CD4-positive, alpha-beta T cell (primary cell): ENCODE results near the gene GSTM4. TPM values are rescaled to one million over a fixed set of nuclear protein-coding genes. Genes with fewer than 3 reads are reported as not detected.

Experiments
- ATAC-seq: fragments of 200-7000 bp; cut with Tn5 transposase; one replicate; pipeline ENCODE4 v1.10.0; 2022; ENCODE audit warnings: mild to moderate bottlenecking; ENCODE audit not compliant: poor library complexity
- CTCF ChIA-PET: fragments of 350-600 bp; sonication (Branson Sonifier 250); formaldehyde crosslinking; loops from one replicate; lab custom pipeline; 2021; ENCODE audit warnings: antibody characterized with exemption, inconsistent platforms; lab: Charles Lee
- POLR2A ChIA-PET: fragments of 350-600 bp; sonication (Branson Sonifier 250); formaldehyde crosslinking; loops from one replicate; lab custom pipeline; 2021; ENCODE audit warnings: antibody characterized with exemption, inconsistent platforms; lab: Charles Lee
- DNase-seq, 14 experiments: peaks; one replicate each; pipeline ENCODE4 v3.0.0-alpha.2; 2013 to 2020; ENCODE audit warnings: mixed read lengths in 2 of 14
- H3K27ac ChIP-seq, 2 donors: one replicate each; pipeline versions ENCODE4 v1.5.1 to v1.7.0; 2013; ENCODE audit warnings: low read length in 2 of 2, low read depth in 1 of 2, mild to moderate bottlenecking in 1 of 2
- H3K27me3 ChIP-seq, 2 experiments: 1 replicate in 1 of 2; 2 replicates in 1 of 2; pipeline versions ENCODE4 v1.6.1 to v1.7.0; 2013; ENCODE audit warnings: low read length in 2 of 2, control low read depth in 1 of 2, mild to moderate bottlenecking in 1 of 2, moderate library complexity in 1 of 2; ENCODE audit not compliant: insufficient read depth in 2 of 2, control insufficient read depth in 1 of 2
- H3K36me3 ChIP-seq: one replicate; pipeline ENCODE4 v1.6.1; 2013; ENCODE audit warnings: low read length, control low read depth; ENCODE audit not compliant: insufficient read depth
- H3K4me1 ChIP-seq: one replicate; pipeline ENCODE4 v1.6.1; 2013; ENCODE audit warnings: low read length, control low read depth; ENCODE audit not compliant: insufficient read depth
- H3K4me3 ChIP-seq: one replicate; pipeline ENCODE4 v1.5.1; 2013; ENCODE audit warnings: mild to moderate bottlenecking, low read length, moderate library complexity
- H3K9me3 ChIP-seq, 2 experiments: 1 replicate in 1 of 2; 2 replicates in 1 of 2; pipeline versions ENCODE4 v1.6.1 to v1.7.0; 2013; ENCODE audit warnings: low read length in 2 of 2, mild to moderate bottlenecking in 2 of 2, control low read depth in 1 of 2, moderate library complexity in 1 of 2; ENCODE audit not compliant: control insufficient read depth in 1 of 2, insufficient read depth in 1 of 2
- H3K27ac Mint-ChIP-seq: one replicate; pipeline ENCODE4 v1.8.0; 2020; ENCODE audit warnings: mixed read lengths
- H3K27me3 Mint-ChIP-seq: one replicate; pipeline ENCODE4 v1.8.0; 2021; ENCODE audit warnings: mixed read lengths
- H3K36me3 Mint-ChIP-seq: one replicate; pipeline ENCODE4 v1.8.0; 2021; ENCODE audit warnings: low read depth, mixed read lengths
- H3K4me1 Mint-ChIP-seq: one replicate; pipeline ENCODE4 v1.8.0; 2021; ENCODE audit warnings: low read depth, mixed read lengths
- H3K4me3 Mint-ChIP-seq: one replicate; pipeline ENCODE4 v1.8.0; 2020; ENCODE audit warnings: mild to moderate bottlenecking, mixed read lengths
- H3K9me3 Mint-ChIP-seq: one replicate; pipeline ENCODE4 v1.8.0; 2020; ENCODE audit warnings: mixed read lengths
- CTCF ChIP-seq: fragments of 200-600 bp; IDR thresholded peaks from one replicate; pipeline ENCODE4 v1.8.0; 2022; ENCODE audit warnings: antibody characterized with exemption, mild to moderate bottlenecking
- intact Hi-C, 2 experiments: fragments of 100-400 bp; cut with DNase I in 1 of 2; cut with micrococcal nuclease in 1 of 2; formaldehyde crosslinking; loops; one replicate each; pipeline versions ENCODE4 v1.15.1 to v1.9.0; 2023 to 2025; cut with DNase I, micrococcal nuclease
- total RNA-seq, 174 experiments: library from RNA in 2 of 174; stranded (reverse) in 2 of 174; gene quantifications; one replicate each; pipeline ENCODE4 v1.2.3 and lab custom pipeline; 2021 to 2026

GSTM4 gene
- total RNA-seq, 2 experiments from 2014 or later: 17.7 to 20.7 TPM

- peaks cover 16% of the 10 kb centered on the region for H3K4me1 ChIP-seq
- no peaks in the 10 kb centered on the region for H3K9me3 ChIP-seq
- Mint-ChIP-seq H3K4me3 (peak overlapping the region; percentile 98), H3K27me3 (no peaks in the 10 kb centered on the region), H3K9me3 (no peaks in the 10 kb centered on the region), H3K36me3 (peaks cover 54% of the 10 kb centered on the region), H3K4me1 (peaks cover 41% of the 10 kb centered on the region), H3K27ac (peak overlapping the region; percentile 20)
- CTCF ChIA-PET: interaction anchor here (1.3 to 2.8 kb wide), 2 partner anchors 18 to 326 kb away, joined by 4 to 10 read pairs; partner anchors contain the start of gene AHCYL1
- ATAC-seq: no peak
- H3K36me3 ChIP-seq: no peaks in the 10 kb centered on the region
- H3K27ac ChIP-seq: no peak overlapping the region
- H3K4me3 ChIP-seq: no peak overlapping the region
- no peak for TF ChIP-seq CTCF
- intact Hi-C loops: no loop called here
- DNase-seq: no peak
- POLR2A ChIA-PET: interaction anchor here (0.7 kb wide), 1 partner anchor 109 kb away, joined by 3 read pairs; no protein-coding TSS in a partner anchor
- no peaks in the 10 kb centered on the region for H3K27me3 ChIP-seq
Measured at GRCh38 chr1:109657970-109658369, 2.1 kb downstream of the GSTM4 start.

- Histone ChIP-seq H3K27me3 (no peaks in the 10 kb centered on the region), H3K4me1 (peaks cover 16% of the 10 kb centered on the region), H3K27ac (no peak overlapping the region), H3K36me3 (no peaks in the 10 kb centered on the region), H3K4me3 (no peak overlapping the region), H3K9me3 (no peaks in the 10 kb centered on the region)
- intact Hi-C loops: no loop called here
- Mint-ChIP-seq H3K36me3 (peaks cover 54% of the 10 kb centered on the region), H3K4me1 (peaks cover 41% of the 10 kb centered on the region), H3K4me3 (peak overlapping the region; percentile 72), H3K27ac (peak overlapping the region; percentile 20), H3K9me3 (no peaks in the 10 kb centered on the region), H3K27me3 (no peaks in the 10 kb centered on the region)
- TF ChIP-seq CTCF: no peak
- ChIA-PET POLR2A (no interaction called here), CTCF (interaction anchor here (2.8 kb wide), 1 partner anchor 18 kb away, joined by 10 read pairs; no protein-coding TSS in a partner anchor)
- ATAC-seq (no peak), DNase-seq (no peak)
Measured at GRCh38 chr1:109658533-109659042, 2.7 kb downstream of the GSTM4 start.

DNA sequence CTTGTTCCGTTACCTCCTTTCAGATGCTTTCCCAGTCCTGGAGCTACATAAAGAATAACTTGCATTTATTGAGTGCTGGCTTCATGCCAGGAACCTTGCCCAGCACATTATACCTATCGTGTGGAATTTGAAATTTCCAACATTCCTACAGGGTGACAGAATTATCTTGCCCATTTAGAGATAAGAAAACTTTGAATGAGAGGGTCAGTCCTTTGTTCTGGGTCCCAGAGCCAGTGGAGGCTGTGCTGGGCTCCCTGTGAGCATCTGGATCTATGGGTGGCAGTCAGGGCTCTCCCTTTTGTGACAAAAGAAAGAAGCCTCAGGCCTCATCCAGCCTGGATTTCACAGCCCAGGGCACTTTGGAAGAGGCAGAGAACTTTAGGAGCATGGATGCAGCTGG, 3.2 kb downstream of the GSTM4 start:
- ChIA-PET CTCF (no interaction called here), POLR2A (no interaction called here)
- Histone ChIP-seq H3K4me1 (peaks cover 16% of the 10 kb centered on the region), H3K4me3 (no peak overlapping the region), H3K27me3 (no peaks in the 10 kb centered on the region), H3K36me3 (no peaks in the 10 kb centered on the region), H3K9me3 (no peaks in the 10 kb centered on the region), H3K27ac (no peak overlapping the region)
- no peak for TF ChIP-seq CTCF
- no peaks in the 10 kb centered on the region for H3K9me3 Mint-ChIP-seq
- H3K4me3 Mint-ChIP-seq: peak overlapping the region; percentile 72
- ATAC-seq (no peak), DNase-seq (no peak)
- intact Hi-C loops: no loop called here
- H3K36me3 Mint-ChIP-seq: peaks cover 54% of the 10 kb centered on the region
- H3K4me1 Mint-ChIP-seq: peaks cover 40% of the 10 kb centered on the region
- H3K27me3 Mint-ChIP-seq: no peaks in the 10 kb centered on the region
- no peak overlapping the region for H3K27ac Mint-ChIP-seq
